Measurements from ENCODE around the gene GNG2. TPM values are rescaled to one million over a fixed set of nuclear protein-coding genes. Genes with fewer than 3 reads are reported as not detected.

The GNG2 gene
- total RNA-seq, 1 experiment from 2014 or later: not detected

DNA sequence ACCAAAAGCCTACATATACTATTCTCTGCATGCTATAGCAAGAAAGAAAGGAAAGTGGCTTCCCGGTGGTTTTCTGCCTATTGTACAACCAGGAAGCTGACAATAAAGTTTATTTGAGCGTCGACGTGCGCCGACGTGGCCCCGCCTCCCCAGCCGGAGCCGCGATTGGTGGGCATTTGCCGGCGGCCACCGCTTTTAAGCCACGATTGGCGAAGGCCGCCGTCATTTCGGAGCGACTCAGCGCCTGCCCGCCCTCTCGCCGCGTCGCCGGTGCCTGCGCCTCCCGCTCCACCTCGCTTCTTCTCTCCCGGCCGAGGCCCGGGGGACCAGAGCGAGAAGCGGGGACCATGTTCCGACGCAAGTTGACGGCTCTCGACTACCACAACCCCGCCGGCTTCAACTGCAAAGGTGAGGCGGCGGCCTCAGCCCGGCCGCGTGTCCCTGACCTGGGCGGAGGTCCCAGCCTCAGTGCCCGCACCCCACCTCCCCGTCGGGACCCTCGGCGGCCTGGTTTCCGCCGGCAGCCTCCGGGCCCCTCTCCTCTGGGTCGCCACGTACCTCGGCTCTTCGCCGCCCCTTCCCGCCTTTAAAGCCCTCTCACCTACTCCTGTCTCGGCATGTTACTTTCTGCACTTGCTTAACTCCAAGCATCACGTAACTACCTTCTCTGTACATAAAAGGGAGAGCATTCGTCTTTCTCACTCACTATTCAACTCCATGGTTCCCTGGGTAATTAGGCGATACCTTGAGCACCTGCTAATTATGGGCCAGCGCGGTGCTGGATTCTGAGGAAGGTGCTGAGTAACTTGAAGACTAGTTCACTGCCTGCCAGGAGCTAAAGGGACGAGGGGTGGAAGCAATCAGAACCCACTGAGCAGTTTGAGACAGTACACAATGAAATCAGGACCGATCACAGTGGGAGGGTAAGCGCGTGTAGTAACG lies 129.2 kb downstream of the GNG2 start, which contains the start of gene RTRAF:
Gene RTRAF (plus strand): TSS at position 254 of the 942 bp plus-strand sequence. CDS start 94 bp downstream, at position 348.
- peak; percentile 88 for DNase-seq (ENCODE audit: extremely low read depth, low read depth)

DNA sequence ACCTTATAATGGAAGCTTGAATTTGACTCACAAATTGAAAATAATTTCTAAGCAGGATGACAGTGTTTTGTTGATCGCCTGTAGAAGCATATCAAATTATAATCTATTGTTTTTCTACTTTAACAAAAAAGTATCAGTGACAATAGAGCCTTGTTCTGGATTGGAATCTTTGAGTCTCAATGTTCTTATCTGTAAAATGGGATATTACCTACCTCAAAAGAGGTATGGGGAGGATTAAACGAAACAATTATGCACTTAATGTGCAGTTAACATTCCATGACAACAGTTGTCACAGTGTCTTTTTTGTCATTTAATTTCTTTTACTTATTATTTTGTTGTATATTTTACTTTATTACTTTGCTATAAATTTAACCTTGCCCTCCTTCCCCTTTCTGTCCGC lies 130.1 kb downstream of the GNG2 start:
- DNase-seq (ENCODE audit: extremely low read depth, low read depth): no peak

DNA sequence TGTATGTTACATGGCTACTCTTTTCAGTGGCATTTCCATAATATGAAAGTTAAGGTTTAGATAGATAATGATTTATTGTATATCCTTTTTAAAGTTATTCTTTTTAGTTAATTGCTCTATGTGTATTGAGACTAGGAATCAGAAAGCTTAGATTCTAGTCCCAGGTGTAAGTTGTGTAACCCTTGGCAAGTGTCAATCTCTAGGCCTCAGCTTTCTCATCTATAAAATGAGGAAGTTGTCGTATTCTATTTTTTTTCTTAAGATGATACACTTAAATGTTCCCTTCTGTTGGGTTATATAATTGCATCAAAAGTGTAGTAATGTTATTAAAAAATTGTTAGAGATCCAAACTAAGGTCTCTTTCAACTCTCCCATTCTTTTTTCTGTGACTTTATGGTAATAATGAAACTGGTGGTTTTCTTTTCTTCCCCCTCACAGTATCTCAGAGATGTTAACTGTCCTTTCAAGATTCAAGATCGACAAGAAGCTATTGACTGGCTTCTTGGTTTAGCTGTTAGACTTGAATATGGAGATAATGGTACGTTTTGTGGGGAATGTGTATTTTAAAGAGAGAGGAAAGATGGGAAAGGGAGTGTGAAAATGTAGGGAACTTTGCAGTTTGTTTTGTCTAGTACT lies 133.0 kb downstream of the GNG2 start:
- no peak for DNase-seq (ENCODE audit: extremely low read depth, low read depth)

DNA sequence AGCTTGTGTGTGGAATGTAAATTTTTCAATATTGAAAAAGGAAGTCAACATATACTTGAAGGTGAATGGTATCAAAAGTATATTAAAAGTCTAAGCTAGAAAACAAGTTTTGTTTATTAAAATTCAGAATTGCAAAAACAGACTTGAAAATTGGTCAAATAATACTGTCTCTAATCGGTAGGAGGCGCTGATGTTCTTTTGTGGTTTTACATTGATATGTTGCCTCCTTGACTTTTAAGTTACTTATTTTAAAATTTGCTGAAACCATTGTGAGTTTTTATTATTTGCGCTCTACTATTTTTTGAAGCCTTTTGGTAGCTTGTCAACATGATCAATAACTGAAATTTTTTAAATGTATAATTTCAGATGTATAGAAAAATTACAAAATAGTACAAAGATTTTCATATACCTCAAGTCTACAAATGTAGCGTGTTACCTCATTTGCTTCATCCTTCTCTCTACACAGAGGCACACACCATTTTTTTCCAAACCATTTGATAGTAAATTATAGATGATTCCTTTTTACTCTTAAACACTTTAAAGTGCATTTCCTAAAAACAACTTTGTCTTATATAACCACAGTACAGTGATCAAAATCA lies 135.8 kb downstream of the GNG2 start:
- DNase-seq (ENCODE audit: extremely low read depth, low read depth): peak; percentile 44

DNA sequence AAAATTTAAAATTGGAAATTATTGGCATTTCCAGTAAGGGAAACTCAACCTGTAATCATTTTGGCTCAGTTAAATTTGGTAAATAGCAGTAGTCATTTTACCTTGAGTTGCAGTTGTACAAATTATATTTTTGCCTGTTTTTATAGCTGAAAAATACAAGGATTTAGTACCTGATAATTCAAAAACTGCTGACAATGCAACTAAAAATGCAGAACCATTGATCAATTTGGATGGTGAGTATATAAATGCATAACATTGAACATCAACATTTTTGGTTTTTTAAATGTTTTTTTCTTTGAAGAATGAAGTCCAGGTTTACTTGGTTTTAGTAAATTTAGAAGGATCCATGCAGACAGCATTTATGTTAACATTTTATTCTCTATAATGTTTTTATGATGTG lies 137.9 kb downstream of the GNG2 start:
- no peak for DNase-seq (ENCODE audit: extremely low read depth, low read depth)

DNA sequence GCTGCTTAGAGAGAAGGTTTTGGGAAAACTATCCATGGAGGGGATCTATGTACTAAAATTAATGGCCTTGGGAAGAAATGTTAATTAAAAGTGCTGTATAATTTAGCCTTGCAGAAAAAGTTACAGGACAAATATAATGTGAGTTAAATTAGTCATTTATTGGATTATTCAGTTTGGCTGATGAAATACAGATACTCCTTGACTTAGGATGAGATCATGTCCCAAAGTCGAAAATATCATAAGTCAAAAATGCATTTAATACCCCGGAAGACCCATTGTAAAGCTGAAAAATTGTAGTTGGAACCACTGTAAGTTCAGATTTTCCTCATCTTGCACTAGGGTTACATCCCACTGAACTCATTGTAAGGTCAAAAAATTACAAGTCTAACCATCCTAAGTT lies 138.7 kb downstream of the GNG2 start:
- DNase-seq (ENCODE audit: extremely low read depth, low read depth): no peak

DNA sequence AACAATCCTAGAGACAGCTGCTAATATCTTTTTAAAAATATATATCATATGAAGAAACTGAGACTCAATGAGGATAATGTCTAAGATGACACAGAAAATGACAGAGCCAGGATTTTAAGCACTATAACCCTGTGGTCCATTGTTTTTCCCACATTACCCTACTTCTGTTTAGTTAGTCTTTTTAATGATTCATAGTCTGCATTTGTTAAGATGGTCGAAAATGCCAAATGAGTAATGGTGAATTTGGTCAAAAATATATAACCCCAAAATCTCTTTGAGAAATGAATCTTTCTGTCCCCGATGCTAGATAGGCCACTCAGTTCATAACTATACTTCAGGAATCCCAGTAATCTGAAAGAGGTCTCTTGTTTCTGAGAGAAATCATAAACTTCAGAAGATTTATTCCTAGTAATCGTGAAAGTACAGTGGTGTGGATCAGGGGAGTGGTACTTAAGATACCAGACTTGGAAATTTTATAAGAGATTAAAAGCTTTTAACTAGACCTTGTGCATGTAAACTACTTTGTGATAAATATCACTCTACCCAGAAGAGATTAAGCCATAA lies 139.7 kb downstream of the GNG2 start:
- DNase-seq (ENCODE audit: extremely low read depth, low read depth): no peak

DNA sequence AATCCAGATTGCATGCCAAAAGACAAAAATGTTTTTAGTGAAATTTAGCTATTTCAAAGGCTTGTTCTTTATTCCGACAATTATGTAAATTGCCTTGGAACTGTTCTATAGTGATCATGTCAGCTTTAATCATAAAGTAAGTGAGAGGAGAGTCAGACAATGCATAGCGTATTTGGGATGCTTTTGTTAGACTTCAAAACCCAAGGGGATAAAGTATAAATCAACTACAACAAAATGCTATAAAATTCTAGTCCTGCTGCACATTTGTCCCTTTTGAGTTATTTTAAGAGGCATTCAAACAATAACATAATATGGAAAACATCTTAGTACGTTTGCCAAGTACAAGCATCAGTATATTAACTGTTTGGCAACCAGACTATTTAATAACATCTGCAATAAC lies 140.3 kb downstream of the GNG2 start:
- DNase-seq (ENCODE audit: extremely low read depth, low read depth): no peak

DNA sequence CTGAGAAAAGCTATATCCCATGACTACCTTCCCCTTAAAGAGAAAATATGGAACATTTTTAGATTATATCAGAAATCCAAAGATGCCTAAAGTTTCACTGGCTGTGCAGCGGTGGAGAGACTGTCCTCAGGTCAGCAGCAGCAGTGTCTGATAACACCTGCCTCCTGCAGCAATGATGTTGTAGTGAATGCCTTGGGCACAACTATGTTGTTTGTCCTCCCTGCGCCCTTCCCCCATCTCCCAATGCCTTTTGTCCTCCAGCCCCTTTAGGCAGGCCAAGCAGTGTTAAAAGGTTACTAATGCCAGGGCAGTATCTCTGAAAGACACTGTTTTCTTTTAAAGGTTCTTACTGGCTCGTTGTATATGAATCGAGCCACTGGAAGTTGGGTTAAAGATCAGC lies 142.1 kb downstream of the GNG2 start:
- DNase-seq (ENCODE audit: extremely low read depth, low read depth): no peak

DNA sequence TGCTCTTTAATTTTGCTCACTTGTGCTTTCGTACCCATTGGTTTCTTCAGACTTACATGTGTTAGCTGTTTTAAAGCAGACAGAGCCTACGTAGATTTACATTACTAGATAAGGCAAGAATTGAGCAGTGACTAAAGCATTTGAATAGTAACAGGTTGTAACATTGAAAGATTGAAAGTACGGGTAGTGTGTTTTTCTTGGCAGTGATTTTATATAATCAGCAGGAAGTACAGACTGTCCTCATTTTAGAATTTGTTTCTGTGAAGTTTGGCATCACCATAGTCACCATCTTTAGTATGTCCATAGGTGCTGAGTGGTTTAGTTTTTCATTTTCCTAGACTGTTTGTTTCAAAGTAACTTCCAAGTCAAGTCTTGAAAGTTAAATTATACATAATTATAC lies 142.9 kb downstream of the GNG2 start:
- no peak for DNase-seq (ENCODE audit: extremely low read depth, low read depth)

DNA sequence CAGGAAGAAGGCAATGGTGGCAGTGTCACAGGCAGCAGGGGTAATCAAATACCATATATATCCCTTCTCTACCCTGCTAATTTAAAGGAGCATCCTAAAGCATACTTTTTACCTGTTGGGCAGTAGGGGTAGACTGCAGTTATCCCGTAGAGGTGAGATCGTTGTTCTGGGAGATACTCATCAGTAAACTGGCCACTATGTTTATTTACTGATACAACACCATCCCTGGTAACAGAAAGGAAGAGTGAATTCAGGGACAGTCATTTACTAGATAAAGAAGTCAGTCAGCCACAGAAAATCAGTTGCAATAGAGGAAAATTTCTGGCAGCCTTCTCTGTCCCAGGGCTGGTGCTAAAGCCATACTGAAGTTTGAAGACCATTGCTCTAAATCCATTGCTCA lies 145.2 kb downstream of the GNG2 start:
- DNase-seq (ENCODE audit: extremely low read depth, low read depth): no peak

DNA sequence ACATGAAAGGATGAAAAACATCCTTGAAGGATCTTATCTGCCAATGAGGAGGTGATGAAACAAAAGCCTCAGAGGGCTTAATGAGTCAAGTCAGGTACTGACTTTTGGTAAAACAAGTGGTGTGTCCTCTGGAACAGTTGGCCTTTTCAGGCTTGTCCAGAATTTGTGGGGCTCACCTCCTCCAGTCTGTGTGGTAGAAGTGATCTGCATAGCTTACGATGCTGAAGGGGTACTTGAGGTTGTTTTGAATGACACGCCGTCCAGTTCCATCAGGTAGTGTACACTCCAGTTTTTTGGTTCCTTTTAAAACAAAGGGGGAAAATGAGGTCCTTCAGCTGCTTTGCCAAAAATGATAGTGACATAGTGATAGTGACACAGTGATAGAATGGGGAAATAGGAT lies 145.9 kb downstream of the GNG2 start:
- no peak for DNase-seq (ENCODE audit: extremely low read depth, low read depth)

DNA sequence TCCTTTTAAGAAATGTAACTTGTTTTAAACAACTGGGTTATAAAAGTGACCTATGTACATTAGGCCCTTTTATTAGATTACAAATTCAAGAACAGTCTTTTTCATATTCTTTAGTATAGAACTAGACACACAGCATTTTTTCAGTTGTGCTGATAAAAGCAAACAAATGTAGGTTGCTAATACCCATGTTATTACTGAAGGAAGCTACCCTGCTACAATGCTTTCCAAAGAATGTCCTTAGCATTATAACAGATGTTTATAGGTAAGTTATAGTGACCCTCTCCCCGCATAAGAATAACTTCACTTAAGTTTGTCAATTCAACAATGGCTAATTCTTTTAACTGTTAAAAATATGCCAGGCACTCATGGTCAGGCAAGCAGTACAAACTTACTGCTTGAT lies 146.8 kb downstream of the GNG2 start:
- no peak for DNase-seq (ENCODE audit: extremely low read depth, low read depth)

DNA sequence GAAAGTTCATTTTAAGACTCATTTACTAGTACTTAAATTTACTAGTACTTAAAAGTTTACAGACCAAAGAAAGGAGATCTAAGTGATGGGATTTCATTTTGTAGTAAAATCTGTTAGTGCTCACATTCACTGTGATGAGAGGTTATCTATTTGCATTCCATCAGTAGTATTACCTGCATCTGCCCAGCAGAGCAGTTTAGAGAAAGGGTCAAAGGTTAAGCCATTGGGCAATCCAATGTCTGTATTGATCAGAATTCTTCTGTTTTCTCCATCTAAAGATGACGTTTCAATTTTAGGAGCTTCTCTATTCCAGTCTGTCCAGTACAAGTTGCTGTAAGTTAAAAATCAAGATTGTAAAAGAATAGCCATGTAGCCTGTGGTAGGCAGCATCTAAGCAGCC lies 147.2 kb downstream of the GNG2 start:
- DNase-seq (ENCODE audit: extremely low read depth, low read depth): no peak

DNA sequence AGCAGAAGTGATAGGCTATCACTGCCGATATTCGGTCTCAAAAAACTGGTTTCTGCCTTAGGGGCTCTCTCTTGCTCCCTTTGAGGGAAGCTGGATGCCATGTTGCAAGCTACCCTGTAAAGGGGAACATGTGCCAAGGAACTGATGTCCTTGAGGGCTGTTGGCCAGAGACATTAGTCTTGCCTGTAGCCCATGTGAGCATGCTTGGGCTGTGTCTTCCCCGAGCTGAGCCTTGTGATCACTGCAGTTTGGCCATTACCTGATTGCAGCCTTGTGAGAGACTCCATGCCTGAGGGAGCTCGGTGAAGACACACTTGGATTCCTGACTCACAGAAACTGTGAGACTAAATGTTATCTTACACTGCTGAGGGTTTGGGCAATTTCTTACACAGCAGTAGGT lies 147.7 kb downstream of the GNG2 start:
- no peak for DNase-seq (ENCODE audit: extremely low read depth, low read depth)

DNA sequence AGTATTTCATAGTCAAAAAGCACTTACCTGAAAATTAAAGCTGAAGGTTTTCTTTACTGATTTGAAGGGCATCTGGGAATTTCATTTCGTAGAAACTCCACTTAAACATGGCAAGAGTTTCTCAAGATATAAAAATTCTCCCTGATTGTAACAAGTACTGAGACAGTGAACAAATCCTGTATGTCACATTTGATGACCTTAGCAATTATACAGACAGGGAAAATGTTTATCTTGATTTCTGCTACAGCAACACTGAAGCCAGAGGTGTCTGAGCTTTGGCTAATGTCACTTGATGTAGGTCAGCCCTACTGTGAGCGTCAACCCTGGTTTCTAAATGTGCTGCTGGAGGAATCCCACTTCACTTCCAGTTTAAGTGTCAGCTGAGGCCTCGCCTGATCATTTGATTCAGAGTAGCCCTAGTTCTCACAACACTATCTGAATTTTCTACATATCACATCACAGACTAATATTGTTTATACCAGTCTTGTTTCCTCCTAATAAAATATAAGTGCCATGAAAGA lies 149.8 kb downstream of the GNG2 start:
- no peak for DNase-seq (ENCODE audit: extremely low read depth, low read depth)

DNA sequence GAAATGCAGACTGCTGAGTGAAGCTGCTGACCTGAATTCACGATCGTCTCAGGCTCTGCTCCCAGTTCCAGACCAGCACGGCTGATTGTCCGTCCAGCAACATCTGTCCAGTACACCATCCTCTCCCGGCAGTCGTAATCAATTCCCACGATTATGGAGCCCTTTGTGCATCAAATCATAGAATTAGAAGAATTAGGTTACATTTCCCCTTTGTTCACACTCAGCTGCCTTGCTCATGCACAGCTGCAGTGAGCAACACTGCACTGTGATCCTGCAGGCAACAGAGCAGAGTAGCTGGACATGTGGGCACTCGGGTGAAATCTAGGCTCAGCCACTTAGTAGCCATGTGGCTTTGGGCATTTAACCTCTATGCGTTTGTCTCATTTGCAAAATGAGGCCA lies 151.1 kb downstream of the GNG2 start:
- no peak for DNase-seq (ENCODE audit: extremely low read depth, low read depth)

DNA sequence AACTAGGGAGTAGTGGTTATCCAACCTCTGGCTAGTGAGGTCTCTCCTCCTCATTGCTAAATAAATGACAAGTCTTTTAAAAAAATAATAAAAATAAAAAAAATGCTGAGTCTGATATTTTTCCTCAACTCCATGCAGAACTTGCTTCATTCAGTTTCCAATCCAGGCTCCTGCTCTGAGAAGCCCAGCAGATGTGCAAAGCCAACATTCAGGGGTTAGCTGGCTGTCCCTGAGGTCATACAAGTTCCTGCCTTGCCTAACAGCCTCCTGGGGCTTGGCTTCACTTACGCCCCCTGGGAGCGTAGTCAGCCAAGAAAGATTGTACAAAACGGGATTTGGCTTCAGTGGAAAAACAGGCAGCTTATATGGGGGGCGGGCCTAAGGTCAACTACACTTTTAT lies 152.2 kb downstream of the GNG2 start:
- no peak for DNase-seq (ENCODE audit: extremely low read depth, low read depth)

DNA sequence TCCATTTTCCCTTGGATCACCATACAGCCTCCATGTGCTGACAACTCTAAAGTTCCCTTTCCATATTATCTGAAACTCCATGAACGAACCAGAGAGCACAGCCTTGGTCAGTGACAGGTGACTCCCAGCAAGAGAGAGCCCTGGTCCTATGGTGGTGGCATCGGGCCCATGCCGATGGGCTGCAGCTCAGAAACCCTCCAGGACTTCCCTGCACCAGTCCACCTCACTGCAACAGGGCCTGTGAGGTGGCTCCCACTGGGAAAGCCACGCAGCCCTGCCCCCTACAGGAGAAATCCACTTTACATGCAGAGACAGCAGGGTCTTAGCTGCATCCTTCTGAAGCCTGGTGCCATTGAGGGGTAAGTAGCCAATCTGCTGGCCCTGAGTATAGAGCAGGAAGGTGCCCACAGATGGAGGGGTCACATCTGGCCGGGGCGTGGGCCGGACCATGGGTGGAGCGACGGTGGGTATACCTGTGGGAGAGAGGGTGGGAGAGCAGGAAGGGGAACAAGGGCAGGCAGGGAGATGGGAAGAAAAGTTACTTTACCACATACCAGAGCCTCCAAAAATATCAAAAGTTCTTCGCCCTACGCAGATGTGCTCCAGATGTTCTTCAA lies 153.7 kb downstream of the GNG2 start:
- no peak for DNase-seq (ENCODE audit: extremely low read depth, low read depth)

DNA sequence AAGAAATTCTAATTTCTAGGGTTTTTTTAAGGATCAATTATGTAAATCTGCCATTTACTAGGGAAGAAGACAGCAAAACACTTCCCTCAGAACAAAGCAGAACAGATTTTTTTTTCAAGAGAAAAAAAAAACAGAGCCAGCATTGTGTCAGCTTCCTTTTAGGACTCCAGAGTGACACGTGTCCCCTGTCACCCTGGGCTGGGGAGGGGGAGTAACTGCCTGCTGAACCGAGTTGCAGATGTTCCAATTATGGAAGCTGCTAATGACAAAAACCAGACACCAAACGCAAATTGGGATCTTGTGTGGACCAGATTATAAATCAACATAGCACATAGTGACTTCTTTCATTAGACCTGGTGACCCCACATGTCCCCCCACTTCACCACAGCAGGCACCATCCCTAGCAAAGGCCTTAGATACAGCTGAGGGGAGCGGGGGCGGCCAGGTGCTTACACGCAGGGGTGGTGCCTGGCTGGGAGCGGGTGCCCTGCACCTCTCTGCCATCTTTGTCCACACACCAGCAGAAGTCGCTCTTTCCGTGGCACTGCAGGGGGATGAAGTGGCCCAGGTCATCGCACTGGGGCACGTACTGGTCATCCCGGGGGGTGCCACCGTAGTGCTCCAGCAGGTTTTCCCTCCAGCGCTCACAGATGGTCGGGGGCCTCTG lies 154.3 kb downstream of the GNG2 start:
- DNase-seq (ENCODE audit: extremely low read depth, low read depth): no peak

Data from NCI-H460 (cell line).